HG02852 (cell line): ENCODE data around the gene TUBG2.
"Not testable (repeated sequence)": the region's sequence is repeated elsewhere in the genome, so short reads cannot be mapped to it uniquely, and the experiment has no call there.

ENCODE experiments used
- ATAC-seq: cut with Tn5 transposase; IDR thresholded peaks from one replicate; pipeline ENCODE4 v1.9.1; 2021; ENCODE audit warnings: mild to moderate bottlenecking, moderate library complexity; ENCODE audit not compliant: unreplicated experiment

Gene TUBG2

DNA sequence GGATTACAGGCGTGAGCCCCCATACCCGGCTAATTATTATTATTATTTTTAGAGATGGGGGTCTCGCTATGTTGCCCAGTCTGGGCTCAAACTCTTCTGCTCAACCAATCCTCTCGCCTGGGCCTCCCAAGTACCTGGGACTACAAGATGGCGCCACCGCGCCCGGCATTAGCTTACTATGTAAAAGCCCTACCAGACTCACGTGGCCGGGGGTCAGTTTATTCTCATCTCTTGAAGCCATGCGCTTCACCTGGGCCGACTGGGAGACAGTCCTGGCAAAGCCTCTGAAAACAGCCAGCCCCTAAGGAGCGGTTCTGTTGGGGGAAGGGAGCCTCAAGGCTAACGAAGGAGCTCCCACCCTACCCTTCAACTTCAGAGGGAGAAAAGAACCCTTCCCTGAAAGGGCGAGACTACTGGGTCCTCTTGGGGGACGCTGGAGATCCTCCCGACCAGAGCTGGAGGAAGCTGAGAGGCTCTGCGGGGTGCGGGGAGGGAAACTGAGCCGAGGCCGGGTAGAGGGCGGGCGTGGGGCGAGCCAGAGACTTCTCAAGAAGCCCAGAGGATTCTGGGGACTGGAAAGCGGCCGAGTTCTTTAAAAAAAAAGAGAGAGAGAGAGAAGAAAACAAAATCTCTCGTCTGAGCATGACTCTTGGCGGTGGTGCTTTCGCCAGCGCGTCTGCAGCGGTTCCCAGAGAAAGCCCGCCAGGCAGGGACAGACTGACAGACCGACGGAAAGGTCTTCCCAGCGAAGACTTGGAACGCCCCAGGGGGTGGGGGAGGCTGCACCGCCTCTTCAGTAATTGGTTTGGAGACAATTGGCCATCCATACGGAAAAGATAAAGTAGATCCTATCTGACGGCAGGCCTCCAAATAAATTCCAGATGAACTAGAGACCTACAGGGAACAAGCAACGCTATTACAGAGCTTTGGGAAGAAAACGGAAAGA is 5.6 kb upstream of the TUBG2 start:
- ATAC-seq = no peak

GRCh38 chr17:42655528-42655927 is 3.6 kb upstream of the TUBG2 start:
- ATAC-seq = no peak

- no peak for ATAC-seq
Observed at GRCh38 chr17:42657824-42658588, 1.1 kb upstream of the TUBG2 start.

- ATAC-seq = not testable (repeated sequence)
Observed at GRCh38 chr17:42659932-42660274, 819 bp downstream of the TUBG2 start.

- no peak for ATAC-seq
Observed at GRCh38 chr17:42660692-42661345, 1.7 kb downstream of the TUBG2 start.

GRCh38 chr17:42665581-42666001 is 6.5 kb downstream of the TUBG2 start:
- ATAC-seq = no peak

DNA sequence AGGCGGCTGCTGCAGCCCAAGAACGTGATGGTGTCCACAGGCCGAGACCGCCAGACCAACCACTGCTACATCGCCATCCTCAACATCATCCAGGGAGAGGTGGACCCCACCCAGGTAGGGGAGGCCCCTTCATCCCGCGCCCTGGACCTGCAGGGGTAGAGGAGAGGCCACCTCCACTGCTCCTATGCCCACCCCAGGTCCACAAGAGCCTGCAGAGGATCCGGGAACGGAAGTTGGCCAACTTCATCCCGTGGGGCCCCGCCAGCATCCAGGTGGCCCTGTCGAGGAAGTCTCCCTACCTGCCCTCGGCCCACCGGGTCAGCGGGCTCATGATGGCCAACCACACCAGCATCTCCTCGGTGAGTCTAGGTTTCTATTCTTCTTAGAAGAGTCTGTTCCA is 7.0 kb downstream of the TUBG2 start:
- not testable (repeated sequence) for ATAC-seq

DNA sequence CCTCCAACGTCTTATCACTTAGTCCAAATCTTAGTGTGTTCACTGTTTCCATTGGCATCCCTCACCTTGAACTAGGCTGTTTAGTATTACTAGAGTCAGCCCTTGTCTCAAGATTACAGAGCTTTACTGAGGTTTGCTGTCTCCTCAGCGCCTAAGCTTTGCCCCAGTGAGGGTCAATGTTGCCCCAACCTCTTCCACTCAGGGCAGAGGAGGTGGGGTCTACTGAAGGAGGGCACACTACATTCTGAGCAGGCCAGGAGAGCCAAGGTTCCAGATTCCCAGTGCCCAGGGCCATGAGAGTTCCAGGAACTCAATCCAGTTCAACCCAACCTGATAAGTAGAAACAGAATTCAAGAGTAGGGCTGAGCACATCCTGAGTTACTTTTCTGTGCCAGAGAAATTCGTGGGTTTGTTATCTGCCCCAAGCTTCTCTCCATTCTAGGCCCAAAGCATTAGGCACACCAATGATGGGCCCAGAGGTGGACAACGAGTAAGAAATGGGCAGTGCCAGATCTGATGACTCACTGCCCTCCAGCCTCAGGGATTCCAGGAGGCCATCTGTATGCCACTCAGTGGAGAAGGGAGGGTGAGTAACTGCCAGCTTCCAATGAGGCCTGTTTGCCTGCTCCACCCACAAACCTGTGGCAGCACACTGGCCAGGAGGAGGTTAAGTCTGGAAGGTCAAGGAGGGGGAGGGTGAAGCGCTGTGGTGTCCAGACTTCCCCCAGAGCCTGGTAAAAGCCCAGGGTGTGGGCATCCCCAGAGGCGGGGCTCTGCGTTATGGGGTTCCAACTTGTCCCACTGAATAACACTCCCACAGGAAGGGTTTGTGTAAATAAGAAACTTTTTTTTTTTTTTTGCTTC is 8.2 kb downstream of the TUBG2 start:
- no peak for ATAC-seq

DNA sequence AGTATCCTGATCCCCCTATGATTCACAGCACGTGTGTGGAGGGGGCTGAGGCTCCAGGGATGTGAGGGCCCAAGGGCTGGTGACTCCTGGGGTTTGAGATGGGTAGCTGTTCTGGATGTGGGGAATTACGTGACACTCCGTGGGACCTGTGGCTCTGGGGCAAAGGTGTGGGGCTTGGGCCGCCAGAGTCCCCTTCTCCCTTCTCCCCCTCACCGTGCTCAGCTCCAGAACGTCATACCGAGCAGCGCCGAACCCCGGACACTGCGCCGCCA is 10.6 kb downstream of the TUBG2 start:
- no peak for ATAC-seq

GRCh38 chr17:42669977-42670788 is 11.1 kb downstream of the TUBG2 start:
- ATAC-seq = no peak

DNA sequence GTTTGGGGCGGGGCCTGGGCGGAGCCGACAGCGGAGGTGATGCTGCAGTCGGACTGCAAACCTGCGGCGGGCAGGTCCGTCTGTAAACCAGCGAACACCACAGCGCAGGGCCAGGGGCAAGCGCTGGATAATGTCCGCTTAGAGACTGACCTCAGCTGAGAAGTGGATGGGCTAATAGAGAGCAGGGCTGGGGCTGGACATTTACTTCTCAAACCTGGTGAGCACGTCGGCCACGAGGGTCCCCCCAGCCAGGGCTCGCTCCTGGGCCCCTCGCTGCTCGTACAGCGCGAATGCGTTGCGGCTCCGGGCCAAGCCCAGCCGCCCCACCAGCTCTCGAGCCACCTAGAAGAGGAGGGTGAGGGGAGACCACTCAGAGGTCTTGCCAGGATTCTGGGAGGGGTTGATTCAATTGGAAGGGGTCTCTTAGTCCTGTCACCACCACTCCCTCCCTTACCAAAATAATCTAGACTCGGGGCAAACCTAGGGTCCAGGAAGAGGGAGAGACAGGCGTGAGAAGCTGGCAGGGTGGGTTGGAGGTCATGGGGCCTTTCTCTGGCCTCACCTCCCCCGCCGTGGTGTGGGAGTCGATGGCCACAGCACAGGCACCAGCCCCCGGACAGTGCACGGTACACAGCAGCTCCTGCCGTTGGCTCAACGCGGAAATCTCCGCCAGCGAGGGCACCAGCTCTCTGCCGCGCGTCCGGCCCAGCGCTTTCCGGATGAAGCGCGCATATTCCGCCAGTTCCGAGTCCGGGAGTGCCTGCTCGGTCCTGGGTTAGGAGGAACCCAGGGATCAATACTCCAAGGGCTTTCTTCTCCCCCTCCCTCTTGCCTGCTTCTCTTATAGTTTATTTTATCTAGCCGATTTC is 11.9 kb downstream of the TUBG2 start:
- ATAC-seq = no peak

DNA sequence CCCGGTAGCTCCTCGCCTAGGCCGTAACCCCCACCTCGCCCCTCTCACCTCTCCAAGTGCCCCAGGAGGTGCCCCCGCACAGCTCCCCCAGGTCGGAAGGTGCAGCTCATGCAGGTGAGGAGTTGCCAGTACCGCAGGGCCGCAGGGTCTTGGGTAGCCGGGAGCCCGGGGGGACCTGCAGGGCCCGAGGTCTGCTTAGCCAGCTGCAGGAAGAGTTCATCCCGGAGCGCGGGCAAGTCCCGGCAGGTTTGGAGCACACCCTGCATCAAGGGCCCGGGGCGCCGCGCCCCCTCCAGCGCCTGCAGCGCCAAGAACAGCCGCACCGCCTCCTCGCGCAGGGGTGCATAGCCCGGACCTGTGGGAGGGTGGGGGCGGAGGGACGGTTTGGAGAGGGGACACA is 13.0 kb downstream of the TUBG2 start:
- ATAC-seq = no peak

DNA sequence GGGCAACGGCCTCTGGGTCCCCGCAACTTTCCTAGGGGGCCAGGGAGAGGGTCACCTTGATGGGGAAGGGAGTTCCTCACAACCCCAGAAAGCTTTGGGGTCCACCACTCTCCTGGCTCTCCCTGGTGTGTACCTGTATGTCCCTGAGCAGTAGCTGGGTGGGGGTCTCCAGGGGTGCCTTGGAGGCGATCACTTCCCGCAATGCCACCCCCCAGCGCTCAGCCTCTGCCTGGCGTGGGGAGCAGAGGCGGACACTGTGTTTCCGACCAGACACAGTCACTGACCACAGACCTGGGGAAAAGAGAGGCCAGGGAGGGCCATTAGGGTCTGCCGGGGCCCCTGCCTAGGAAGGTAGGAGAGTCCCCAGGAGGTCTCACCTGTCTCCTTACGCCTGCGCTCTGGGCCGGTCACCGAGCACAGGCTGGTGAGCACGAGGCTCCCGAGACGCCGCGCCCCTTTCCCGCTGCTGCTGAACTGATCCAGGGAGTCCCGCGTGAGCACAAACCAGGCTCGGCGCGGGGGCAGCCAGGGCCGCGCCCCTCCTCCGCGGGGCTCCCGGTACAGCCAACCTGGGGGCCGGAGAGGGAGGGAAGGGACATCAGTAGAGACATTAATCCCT is 14.3 kb downstream of the TUBG2 start:
- ATAC-seq = no peak

DNA sequence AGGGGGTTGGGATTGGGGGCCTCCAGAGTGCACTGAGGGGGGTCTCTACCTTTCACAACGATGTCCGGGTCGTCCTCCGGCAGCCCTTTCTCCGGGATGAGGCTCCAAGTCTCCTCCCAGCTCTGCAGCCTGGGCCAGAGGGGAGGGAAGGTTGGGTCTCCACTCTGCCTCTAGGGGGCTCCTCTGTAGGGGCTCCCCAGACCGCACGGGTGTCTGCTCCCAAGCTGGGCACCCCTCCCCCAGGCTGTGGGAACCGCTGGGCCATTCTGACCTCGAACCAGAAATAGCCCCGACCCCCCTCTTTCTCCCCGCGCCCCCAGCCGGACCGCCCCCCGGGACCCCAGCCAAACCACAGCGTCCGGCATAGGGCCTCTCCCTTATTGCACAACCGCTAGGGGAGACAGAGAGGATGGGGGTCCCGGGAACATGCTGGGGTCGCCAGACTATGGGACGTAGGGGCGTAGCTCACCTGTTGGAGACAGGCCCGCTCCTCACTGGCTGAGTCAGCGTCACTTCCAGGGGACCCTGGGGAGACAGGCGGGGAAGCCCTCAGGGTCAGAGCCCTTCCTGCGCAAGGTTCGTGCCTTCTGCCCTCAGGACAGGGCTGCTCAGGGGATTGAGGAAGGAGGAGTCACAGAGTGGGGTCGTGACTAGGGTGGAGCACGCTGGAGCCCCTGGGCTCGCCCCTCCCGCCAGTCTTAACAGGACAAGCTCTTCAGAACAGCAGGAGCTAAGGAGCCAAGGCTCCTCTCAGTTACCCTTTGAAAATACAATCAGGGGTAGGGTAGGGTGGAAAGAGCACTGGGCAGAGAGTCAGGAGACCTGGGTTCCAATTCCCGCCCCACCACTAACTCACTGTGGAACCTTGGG is 15.0 kb downstream of the TUBG2 start:
- ATAC-seq = no peak

DNA sequence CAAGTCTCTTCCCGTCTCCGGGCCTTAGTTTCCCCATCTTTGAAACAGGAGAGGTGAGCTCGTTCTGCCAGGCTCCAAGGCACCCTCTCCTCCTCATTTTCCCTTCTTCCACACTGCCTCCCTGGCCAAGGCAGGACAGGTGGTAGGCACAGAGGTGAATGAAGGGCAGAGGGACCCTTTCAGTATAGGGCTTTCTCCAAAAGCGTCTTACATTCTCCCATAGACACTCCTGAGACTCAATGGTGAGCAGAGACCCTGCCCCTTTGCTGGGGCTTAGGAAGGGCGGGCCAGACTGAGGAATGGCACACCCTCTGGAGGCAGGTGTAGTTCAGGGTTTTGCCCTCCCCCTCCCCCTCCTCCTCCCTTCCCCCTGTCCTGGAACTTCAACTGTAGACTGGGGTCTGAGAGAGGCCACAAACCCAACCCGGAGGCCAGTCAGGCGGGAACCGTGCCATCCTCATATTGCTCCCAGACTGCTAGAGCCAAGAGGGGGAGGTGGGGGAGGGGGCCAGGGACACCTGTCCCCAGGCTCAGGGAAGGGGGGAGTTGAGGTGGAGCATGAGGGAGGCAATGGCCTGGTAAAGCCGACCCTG is 15.8 kb downstream of the TUBG2 start:
- no peak for ATAC-seq

DNA sequence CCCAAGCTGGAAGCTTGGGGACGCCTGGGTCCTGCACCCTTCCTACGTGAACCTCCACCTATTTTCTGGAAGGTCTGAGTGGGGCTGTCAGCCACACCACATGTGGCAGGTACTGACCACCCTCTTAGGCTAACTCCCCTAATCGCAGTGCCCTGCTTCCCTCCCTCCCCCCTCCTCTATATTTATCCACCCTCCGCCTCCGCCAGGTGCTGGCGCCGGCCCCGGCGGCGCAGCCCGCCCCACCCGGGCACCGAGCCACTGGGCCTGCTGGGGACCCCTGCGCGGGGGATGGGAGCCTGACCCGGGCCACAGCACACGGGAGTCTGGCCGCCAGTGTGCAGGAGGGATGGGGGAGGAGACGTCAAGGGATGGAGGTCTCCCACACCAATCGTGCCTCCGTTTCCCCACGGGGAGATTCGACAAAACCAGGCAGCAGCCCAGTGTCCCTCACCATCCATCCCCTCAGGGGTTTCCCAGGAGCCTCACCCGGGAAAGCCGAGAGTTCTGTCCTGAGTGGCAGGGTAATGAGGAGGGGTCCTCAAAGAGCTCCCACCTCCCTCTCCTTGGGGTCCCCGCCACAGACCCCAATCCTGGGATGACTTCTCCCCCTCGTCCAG is 16.4 kb downstream of the TUBG2 start:
- ATAC-seq = no peak

DNA sequence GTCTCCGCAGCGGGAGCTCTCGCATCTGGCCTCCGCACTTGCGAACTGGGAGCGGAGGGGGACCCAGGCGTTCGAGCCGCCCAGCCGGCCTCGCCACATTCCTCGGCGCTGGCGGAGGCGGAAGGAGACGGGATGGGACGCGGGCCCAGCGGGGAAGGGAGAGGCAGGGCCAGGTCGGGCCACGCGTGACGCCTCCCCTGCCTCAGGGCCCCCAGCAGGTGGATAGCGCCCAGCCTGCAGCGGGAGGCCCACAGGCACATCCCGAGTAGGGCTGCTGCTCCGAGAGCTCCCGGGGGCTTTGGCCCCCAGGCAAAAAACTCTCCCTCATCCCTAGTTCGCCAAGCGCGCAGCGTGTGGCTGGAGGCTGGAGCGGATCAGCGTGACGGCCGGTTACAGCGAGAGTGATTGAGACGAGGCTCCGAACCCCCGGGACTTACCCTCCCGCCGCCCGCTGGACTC is 16.9 kb downstream of the TUBG2 start:
- no peak for ATAC-seq
